Renal cortical epithelial cell (primary cell): ENCODE measurements around the gene IQSEC1. TPM values are rescaled to one million over a fixed set of nuclear protein-coding genes. Genes with fewer than 3 reads are reported as not detected.
A peak's percentile ranks its signal among the peaks of the same experiment; 100 is the strongest.
"Not testable (repeated sequence)": the region's sequence is repeated elsewhere in the genome, so short reads cannot be mapped to it uniquely, and the experiment has no call there.

ENCODE experiments used
- DNase-seq: peaks from one replicate; pipeline ENCODE4 v3.0.0-alpha.2; 2011; ENCODE audit warnings: low read depth
- total RNA-seq: library from RNA; depleted of rRNA; stranded (reverse); fragments of >200 nt; gene quantifications from 2 replicates; pipeline ENCODE4 v1.2.3, GENCODE V29; 2014

IQSEC1 gene
- total RNA-seq, 1 donor from 2014 or later, result 23.8 TPM

- peak; percentile 57 for DNase-seq
Observed at GRCh38 chr3:12894629-12895028, 178.6 kb downstream of the IQSEC1 start.

- no peak for DNase-seq
Observed at GRCh38 chr3:12893852-12894251, 179.4 kb downstream of the IQSEC1 start.

DNA sequence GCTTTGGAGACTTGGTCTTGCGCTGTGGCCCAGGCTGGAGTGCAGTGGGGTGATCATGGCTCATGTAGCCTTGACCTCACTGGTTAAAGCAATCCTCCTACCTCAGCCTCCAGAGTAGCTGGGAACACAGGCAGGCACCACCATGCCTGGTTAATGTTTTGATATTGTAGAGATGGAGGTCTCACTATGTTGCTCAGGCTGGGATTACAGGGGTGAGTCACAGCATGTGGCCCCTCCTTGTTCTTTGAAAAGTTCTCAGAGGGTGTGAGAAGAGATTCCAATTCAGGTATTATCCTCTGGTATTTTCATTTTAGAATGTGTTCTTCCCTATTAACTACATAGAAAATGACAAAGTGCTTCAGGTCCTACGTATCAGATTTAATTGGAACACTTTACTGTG is 180.0 kb downstream of the IQSEC1 start:
- peak; percentile 8 for DNase-seq

GRCh38 chr3:12892840-12893189 is 180.4 kb downstream of the IQSEC1 start:
- DNase-seq, result no peak

DNA sequence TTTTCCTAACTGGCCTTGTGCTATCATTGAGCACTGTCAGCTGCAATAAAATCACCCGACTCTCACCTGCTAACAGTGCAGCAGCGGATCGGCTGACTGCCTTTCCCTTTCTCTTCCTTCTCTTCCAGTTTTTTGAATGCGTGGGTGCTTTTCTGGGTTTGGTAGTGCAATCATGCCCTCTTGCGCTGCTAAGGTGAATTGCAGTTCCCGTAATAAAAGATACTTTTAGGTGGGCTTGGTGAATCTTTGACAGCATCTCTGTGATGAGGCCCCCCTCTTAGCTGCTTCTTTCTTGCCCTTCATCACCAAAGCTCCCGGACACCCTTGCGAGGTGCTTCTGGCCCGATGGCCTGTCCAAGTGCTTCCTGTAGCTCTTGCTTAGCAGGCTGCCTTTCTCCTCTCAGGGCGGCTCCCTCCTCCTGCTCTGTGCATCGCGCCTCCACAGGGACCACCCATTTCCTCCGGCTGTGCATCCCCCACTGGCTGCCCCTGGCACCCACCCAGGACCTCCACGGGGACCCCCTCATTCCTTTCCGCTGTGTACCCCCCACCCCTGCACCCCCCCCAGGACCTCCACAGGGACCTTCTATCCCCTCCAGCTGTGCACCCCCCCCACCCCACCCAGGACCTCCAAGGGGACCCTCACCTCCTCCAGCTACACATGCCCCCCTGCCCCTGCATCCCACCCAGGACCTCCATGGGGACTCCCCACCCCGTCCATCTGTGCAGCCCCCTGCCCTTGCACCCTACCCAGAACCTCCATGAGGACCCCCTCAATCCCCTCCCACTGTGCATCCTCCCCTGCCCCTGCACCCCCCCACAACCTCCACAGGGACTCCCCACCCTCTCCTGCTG is 181.0 kb downstream of the IQSEC1 start:
- DNase-seq, result peak; percentile 65

GRCh38 chr3:12891391-12891984 is 181.7 kb downstream of the IQSEC1 start:
- no peak for DNase-seq

DNA sequence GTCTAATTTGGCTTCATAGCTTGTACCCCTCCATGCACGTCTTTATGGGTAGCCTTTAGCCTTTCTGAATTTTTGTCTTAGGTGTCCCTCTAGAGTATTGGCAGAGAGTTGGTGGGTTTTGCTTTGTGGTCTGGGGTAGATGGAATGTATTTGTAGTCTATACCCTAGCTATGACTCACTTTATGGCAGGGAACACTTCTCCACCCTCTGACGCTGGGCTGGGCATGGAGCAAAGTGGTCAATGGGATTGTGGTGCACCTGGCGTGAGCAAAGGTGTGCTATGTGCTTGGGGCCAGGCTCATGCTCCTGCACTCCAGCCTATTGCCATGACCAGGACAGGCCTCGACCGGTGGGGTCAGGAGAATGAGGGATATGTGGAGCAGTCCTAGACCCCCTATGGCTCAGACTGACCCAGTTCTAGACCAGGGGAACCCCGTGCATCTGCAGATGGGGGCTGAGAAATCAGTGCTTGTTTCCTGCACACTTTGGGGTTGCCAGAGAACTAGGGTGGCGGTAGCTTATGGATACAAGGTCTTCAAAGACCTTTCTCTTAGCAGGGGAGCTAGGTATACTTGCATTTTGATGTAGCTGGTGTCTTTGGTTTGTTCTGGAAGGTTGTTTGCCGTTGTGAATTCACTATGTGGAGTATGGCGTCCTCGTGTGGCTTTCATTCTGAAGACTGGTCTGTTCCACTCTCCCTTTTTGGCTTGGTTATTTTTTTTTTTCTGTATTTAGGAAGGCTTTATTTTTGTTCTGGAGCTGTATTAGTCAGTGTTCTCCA is 182.4 kb downstream of the IQSEC1 start:
- DNase-seq, result no peak

DNA sequence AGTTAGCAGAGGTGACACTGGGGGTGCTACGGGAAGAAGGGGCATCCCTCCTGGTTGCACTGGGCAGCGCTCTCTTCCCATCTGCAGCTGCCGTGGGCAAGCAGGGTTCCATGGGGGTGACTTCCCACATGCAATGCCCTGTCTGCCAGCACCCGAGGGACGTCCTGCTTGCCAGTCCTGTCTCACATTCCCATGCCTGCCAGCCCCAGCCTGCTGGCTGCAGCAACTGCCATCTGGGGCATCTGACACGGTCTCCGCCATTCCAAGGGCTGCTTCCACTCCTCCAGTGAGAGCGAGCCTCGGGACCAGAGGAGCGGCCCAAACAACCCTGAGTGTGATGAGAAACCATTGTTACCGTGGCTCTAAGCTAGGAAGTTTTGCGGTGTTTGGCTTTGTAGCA is 186.5 kb downstream of the IQSEC1 start:
- no peak for DNase-seq

DNA sequence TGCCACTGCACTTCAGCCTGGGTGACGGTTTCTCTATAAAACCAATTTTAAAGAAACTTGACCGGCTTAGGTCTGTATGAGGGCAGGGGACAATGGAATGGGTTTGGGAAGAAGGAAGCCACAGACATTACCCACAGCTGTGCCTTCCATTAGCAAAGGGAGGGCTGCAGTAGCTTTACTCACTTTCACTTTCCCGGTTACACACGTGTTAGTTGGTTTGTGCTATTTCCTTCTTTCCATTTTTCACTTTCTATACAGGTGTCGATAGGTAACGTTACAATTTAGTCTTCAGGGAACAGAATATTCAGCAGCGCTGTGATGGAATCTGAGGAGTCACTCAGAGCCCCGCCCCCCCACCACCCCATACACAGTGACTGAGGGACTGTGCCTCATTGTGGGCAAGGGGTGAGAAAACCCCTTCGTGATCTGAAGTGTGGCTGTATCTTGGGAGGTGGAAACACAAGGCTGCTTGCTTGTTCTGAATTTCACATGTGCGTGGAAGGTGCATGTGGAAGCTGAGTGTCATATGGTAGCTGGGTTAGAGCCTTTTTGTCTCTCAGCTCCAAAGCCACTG is 187.0 kb downstream of the IQSEC1 start:
- no peak for DNase-seq

GRCh38 chr3:12885583-12885930 is 187.7 kb downstream of the IQSEC1 start:
- no peak for DNase-seq

DNA sequence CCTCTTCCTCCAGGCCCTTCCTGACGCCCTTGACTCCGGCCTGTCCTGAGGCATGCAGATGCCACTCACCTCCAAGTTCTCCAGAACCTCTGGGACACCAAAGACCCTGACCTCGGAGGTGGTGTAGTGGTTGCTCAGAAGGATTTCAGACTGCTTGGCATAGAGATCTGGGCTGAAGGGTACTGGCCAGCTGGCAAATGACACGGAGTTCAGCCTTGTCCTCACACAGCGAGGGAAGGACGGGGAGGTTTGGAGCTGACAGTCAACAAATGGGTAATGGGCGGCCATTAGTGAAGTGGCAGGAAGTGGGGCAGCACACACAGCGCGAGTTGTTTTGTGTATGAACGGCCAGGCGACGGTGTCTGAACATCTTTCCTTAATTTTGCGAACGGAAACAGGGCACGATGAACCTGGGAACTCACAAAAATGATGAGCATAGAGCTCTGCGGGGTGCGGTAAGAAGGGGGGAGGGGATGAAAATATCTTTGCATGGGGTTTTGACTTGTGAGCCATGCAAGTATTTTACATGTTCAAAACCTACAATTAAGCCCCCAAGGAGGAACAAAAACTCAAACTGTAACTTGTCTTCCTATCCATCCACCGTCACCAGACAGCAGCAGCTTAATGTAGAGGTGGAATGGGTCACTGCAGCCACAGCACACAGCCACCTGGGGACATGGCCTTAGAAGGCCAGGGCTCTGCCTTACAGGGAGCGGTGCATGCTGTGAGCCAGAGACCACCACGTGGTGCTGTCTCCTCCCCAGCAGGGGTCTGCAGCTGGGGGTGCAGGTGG is 188.2 kb downstream of the IQSEC1 start:
- no peak for DNase-seq

DNA sequence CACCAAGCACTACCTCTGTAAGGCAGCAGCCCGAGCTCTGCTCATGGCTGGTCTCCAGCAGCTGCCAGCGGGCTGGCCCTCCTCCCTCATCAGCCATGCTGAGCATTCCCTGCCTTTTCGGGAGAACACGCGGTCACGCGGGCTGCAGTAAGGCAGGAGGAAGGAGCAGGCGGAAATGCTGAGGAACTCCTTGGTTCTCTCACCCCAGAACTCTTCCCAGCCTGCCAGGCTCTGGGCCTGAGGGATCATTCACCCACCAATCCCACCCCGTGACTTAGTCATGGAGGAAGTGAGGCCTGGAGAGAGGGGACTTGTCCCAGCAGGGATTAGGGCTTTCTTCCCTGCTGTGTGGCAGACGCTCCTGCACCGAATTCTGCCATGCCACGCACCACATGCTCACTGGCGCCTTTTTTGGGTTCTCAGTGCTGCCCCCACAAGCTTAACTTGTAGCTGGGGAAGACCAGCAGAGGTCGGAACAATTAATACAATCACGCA is 189.0 kb downstream of the IQSEC1 start:
- peak; percentile 13 for DNase-seq

GRCh38 chr3:12882336-12883310 is 190.6 kb downstream of the IQSEC1 start:
- no peak for DNase-seq

GRCh38 chr3:12881858-12882257 is 191.4 kb downstream of the IQSEC1 start:
- DNase-seq, result not testable (repeated sequence)

DNA sequence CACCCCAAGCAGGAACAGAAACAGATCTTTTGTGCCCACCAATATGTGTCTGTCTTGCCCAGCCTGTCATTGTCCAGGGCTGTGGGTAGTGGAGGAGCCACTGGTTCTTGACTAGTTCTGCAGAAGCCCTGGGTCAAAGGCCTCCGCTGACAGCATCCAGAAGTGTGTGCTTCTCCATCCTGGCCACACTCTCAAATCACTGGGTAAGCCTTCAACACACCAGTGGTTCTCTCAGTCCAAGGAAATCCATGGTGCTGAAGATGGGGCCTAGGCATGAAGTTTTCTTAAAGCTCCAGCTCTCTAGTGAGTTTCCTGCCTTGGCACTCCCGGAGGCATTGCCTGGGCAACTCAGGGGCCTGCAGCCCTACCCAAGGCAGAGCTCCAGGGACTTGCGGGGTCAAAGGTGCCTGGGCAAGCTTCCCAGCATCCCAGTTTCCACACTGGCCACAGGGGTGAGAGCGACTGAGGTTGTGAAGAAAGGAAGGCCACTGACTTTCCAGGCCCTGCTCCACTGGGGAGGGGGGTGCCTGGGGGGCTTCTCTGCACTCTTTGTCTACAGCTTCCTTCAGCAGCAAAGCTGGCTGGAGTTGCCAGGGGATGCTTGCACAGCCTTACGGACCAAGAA is 193.9 kb downstream of the IQSEC1 start:
- no peak for DNase-seq

- not testable (repeated sequence) for DNase-seq
Observed at GRCh38 chr3:12878758-12879157, 194.5 kb downstream of the IQSEC1 start.

- no peak for DNase-seq
Observed at GRCh38 chr3:12878141-12878574, 195.1 kb downstream of the IQSEC1 start.

- no peak for DNase-seq
Observed at GRCh38 chr3:12877040-12877439, 196.2 kb downstream of the IQSEC1 start.
